Smooth muscle cell (in vitro differentiated cells): ENCODE measurements around the gene MTHFS. TPM values are rescaled to one million over a fixed set of nuclear protein-coding genes. Genes with fewer than 3 reads are reported as not detected.

ENCODE experiments used
- DNase-seq: peaks from one replicate; lab custom pipeline; 2025; ENCODE audit not compliant: unreplicated experiment; lab: John Stamatoyannopoulos, UW
- H2AFZ ChIP-seq: fragments of 200-600 bp; sonication (generic); 2 replicates; pipeline ENCODE4 v1.6.0; 2016; ENCODE audit warnings: antibody characterized with exemption, low read depth, mild to moderate bottlenecking
- H3F3A ChIP-seq: fragments of 200-600 bp; sonication (generic); 2 replicates; pipeline ENCODE4 v1.6.0; 2017; ENCODE audit warnings: antibody characterized with exemption, low read depth
- H3K27ac ChIP-seq: fragments of 200-600 bp; sonication (generic); 2 replicates; pipeline ENCODE4 v1.5.1; 2016; ENCODE audit warnings: low read depth, mild to moderate bottlenecking
- H3K27me3 ChIP-seq: fragments of 200-600 bp; sonication (generic); 2 replicates; pipeline ENCODE4 v1.6.1; 2016; ENCODE audit warnings: low read depth, mild to moderate bottlenecking
- H3K36me3 ChIP-seq: fragments of 200-600 bp; sonication (generic); 2 replicates; pipeline ENCODE4 v1.5.1; 2016; ENCODE audit warnings: low read depth
- H3K4me1 ChIP-seq: fragments of 200-600 bp; sonication (generic); 2 replicates; pipeline ENCODE4 v1.5.1; 2016; ENCODE audit warnings: low read depth
- H3K4me2 ChIP-seq: fragments of 200-600 bp; sonication (generic); 2 replicates; pipeline ENCODE4 v1.6.0; 2016; ENCODE audit warnings: mild to moderate bottlenecking
- H3K4me3 ChIP-seq: fragments of 200-600 bp; sonication (generic); 2 replicates; pipeline ENCODE4 v1.5.1; 2016; ENCODE audit warnings: mild to moderate bottlenecking
- H3K79me2 ChIP-seq: fragments of 200-600 bp; sonication (generic); 2 replicates; pipeline ENCODE4 v1.6.0; 2016; ENCODE audit warnings: low read depth, mild to moderate bottlenecking
- H3K9ac ChIP-seq: fragments of 200-600 bp; sonication (generic); 2 replicates; pipeline ENCODE4 v1.6.0; 2016; ENCODE audit warnings: low read depth
- H3K9me3 ChIP-seq: fragments of 200-600 bp; sonication (generic); replicated peaks from 2 replicates; pipeline ENCODE4 v1.5.1; 2016; ENCODE audit warnings: low read depth
- H4K20me1 ChIP-seq: fragments of 200-600 bp; sonication (generic); 2 replicates; pipeline ENCODE4 v1.6.0; 2016; ENCODE audit warnings: low read depth
- WGBS: methylation state at CpG from one replicate; pipeline ENCODE4 v1.1.7; 2016; ENCODE audit warnings: low lambda C conversion rate; 5-methylcytosine and 5-hydroxymethylcytosine counted together
- polyA plus RNA-seq: library from polyadenylated mRNA; unstranded; fragments of >200 nt; fragmentation: Nextera tagmentation; extraction: Ambion mirVana; gene quantifications from 2 replicates; pipeline ENCODE4 v1.2.1, GENCODE V29; 2016
- total RNA-seq: library from RNA; depleted of rRNA; stranded (reverse); fragments of >200 nt; gene quantifications from 2 replicates; pipeline ENCODE4 v1.2.3, GENCODE V29; 2014
- TF ChIP-seq, protein P1 (sequence below): fragments of 200-600 bp; sonication (generic); IDR thresholded peaks from 2 replicates; pipeline ENCODE4 v1.5.1; 2017; ENCODE audit warnings: borderline replicate concordance, mild to moderate bottlenecking, antibody characterized with exemption; ENCODE audit not compliant: insufficient read depth, poor library complexity, severe bottlenecking

The MTHFS gene
- total and polyA plus RNA-seq, 2 experiments from 2014 or later = 46.7 to 64.8 TPM

GRCh38 chr15:79924379-79924778 lies 27.6 kb upstream of the MTHFS start:
- Histone ChIP-seq H3K79me2 (peaks cover 42% of the 10 kb centered on the region), H3K36me3 (no peaks in the 10 kb centered on the region), H3K4me1 (peaks cover 30% of the 10 kb centered on the region), H2AFZ (peak overlapping the region; percentile 86), H3K4me2 (peak overlapping the region; percentile 93), H4K20me1 (peaks cover 7% of the 10 kb centered on the region), H3K9ac (peak overlapping the region; percentile 85), H3F3A (peaks cover 15% of the 10 kb centered on the region), H3K27me3 (no peaks in the 10 kb centered on the region), H3K27ac (peak overlapping the region; percentile 95), H3K4me3 (peak overlapping the region; percentile 82), H3K9me3 (no peaks in the 10 kb centered on the region)
- DNase-seq = no peak
- WGBS = 89% methylated on average over 24 of the region's 24 CpGs
- TF ChIP-seq, protein P1, sequence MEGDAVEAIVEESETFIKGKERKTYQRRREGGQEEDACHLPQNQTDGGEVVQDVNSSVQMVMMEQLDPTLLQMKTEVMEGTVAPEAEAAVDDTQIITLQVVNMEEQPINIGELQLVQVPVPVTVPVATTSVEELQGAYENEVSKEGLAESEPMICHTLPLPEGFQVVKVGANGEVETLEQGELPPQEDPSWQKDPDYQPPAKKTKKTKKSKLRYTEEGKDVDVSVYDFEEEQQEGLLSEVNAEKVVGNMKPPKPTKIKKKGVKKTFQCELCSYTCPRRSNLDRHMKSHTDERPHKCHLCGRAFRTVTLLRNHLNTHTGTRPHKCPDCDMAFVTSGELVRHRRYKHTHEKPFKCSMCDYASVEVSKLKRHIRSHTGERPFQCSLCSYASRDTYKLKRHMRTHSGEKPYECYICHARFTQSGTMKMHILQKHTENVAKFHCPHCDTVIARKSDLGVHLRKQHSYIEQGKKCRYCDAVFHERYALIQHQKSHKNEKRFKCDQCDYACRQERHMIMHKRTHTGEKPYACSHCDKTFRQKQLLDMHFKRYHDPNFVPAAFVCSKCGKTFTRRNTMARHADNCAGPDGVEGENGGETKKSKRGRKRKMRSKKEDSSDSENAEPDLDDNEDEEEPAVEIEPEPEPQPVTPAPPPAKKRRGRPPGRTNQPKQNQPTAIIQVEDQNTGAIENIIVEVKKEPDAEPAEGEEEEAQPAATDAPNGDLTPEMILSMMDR = no peak

- peak overlapping the region; percentile 95 for H3K27ac ChIP-seq
- under 1% methylated on average over 53 of the region's 68 CpGs for WGBS
- peak overlapping the region; percentile 82 for H3K4me3 ChIP-seq
- H2AFZ ChIP-seq = peak overlapping the region; percentile 86
- H3F3A ChIP-seq = peaks cover 18% of the 10 kb centered on the region
- peak overlapping the region; percentile 87 for H3K9ac ChIP-seq
- no peaks in the 10 kb centered on the region for H3K27me3 ChIP-seq
- DNase-seq = peak; percentile 83
- H3K36me3 ChIP-seq = no peaks in the 10 kb centered on the region
- peaks cover 42% of the 10 kb centered on the region for H3K79me2 ChIP-seq
- H3K4me1 ChIP-seq = peaks cover 35% of the 10 kb centered on the region
- TF ChIP-seq, protein P1 = no peak
- H4K20me1 ChIP-seq = peaks cover 7% of the 10 kb centered on the region
- peak overlapping the region; percentile 93 for H3K4me2 ChIP-seq
- no peaks in the 10 kb centered on the region for H3K9me3 ChIP-seq
Observed at GRCh38 chr15:79923515-79924169, 26.8 kb upstream of the MTHFS start.

DNA sequence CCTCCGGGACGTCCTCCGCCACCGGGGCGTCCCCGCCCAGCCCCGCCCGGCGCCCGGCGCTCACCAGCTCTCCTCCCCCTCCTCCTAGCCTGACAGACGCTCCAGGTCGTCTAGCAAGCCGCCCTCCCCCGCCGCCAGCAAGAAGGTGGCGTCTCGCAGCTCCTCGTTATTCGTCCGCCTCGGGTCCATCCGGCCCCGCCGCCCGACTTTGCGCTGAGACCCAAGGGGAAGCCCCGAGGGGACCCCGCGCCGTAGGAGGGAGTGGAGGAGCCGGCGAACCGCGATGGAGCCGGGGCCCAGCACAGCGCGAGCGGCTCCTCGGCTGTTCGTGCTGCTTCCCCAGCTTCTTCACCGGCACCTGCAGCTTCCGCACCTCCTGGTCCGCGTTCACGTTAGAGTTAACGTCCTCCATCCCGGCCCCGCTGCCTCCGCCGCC lies 26.3 kb upstream of the MTHFS start:
- Histone ChIP-seq H3K27ac (peak overlapping the region; percentile 95), H3K9ac (peak overlapping the region; percentile 87), H3K79me2 (peaks cover 42% of the 10 kb centered on the region), H3K4me3 (peak overlapping the region; percentile 82), H3K9me3 (no peaks in the 10 kb centered on the region), H3F3A (peaks cover 24% of the 10 kb centered on the region), H2AFZ (no peak overlapping the region), H3K36me3 (no peaks in the 10 kb centered on the region), H3K4me2 (peak overlapping the region; percentile 93), H4K20me1 (peaks cover 7% of the 10 kb centered on the region), H3K27me3 (no peaks in the 10 kb centered on the region), H3K4me1 (peaks cover 40% of the 10 kb centered on the region)
- peak; percentile 53 for DNase-seq
- TF ChIP-seq, protein P1 = no peak
- 0% methylated on average over 15 of the region's 51 CpGs for WGBS
